ENCODE measurements around the gene NRIP1.

The NRIP1 gene

GRCh38 chr21:15065392-15066122 is 757 bp upstream of the NRIP1 start:
- in situ Hi-C loops (cut with HindIII; ENCODE audit: low sequenced_read_pairs) = no loop called here

DNA sequence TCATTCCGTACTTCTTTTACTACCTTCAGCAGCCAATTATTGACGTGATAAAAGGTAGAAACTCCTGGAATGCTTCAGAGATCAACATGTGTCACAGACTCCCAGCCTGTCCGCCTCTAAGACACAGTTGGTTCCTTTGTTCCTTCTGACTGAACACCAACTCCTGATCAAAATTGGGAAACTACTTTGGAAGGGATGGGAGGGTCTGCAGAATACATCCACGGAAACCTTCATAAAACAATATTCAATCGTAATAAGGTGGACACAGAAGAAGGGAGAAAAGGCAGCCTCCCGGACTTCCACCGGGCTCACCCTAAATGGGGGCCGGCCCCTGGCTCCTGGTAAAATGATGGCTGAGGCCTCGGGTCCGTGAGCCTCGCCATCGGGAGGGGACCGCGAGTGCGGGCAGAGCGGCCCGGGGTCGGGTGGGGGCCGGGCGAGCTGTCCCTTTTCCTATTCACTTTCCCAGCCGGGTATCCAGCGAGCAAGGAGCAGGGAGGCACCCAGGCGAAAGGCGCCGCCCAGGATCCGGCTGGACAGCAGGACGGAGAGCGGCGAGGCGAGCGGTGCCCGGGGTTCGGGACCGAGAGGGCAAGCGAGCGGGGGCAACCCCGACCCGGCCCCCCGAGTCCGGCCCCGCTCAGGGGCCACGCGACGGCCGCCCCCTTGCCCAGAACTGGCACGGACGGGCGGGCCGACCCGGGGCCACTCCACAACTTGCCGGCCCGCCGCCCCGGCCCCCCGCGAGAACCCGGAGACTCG is 805 bp downstream of the NRIP1 start:
- in situ Hi-C loops (cut with HindIII; ENCODE audit: low sequenced_read_pairs) = no loop called here

- in situ Hi-C loops (cut with HindIII; ENCODE audit: low sequenced_read_pairs) = no loop called here
Observed at GRCh38 chr21:15063081-15063813, 1.6 kb downstream of the NRIP1 start.

DNA sequence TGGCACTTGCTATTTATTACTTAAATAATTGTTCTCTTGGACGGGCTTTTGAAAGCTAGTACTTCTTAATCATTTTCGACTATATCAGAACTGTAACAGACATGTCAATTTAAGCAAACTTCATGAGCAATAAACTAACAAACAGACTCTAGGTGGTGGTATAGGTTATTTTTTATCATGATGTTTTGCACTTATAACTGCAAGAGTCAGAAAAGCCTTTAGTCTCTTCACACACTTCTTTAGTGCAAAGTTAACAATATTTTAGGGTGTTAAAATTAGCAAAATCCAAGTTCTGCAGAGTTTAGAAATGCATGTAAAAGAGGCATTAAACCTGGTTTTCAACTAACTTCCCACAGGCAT is 2.2 kb downstream of the NRIP1 start:
- in situ Hi-C loops (cut with HindIII; ENCODE audit: low sequenced_read_pairs) = no loop called here

- in situ Hi-C loops (cut with HindIII; ENCODE audit: low sequenced_read_pairs) = no loop called here
Observed at GRCh38 chr21:15061747-15062605, 2.8 kb downstream of the NRIP1 start.

DNA sequence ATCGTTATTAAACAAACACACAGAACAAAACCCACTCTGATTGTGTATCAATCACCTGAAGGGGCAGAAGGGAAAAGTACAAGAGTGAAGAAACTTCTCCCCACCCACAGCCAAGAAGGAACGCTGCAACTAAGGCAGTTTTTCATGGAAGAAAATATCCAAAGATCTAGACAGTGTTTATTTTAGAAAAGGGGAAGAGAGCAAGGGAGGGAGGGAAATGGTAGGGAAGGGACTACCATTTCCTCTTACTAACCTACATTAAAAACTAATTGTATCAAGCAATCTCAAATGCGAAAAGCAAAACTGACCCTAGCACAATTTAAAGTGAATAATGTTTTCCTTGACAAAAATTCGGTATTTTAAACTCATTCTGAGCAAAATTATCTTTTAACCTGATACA is 3.5 kb downstream of the NRIP1 start:
- in situ Hi-C loops (cut with HindIII; ENCODE audit: low sequenced_read_pairs) = no loop called here

DNA sequence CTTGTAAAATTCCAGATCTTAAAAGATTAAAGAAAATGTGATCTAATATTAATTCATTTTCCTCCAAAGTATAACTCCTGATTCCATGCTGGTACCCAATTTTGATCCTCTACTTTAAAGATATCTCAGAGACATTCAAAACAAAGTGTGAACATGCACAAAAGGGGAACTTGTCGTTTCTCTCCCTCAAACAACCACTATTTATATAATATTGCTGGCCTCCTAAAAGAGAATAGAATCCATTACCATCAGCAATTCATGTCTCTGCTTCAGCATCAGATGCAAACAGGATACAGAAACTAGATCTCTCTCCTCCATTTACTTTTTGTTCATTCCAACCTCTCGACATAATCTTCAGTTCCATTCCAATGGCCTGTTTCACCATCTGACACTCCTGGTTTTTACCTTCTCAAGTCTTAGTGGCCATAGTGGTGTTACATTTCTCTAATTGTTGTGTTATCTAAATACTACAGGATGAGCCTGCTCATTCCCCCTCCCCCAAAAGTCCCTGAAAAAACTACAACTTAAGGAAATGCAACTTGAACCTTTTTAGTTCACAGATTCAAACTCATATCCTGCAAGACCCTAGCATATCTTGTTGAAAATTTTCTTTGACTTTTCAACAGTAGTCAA is 4.1 kb downstream of the NRIP1 start:
- in situ Hi-C loops (cut with HindIII; ENCODE audit: low sequenced_read_pairs) = no loop called here

GRCh38 chr21:15059397-15059796 is 5.4 kb downstream of the NRIP1 start:
- in situ Hi-C loops (cut with HindIII; ENCODE audit: low sequenced_read_pairs) = loop anchor here (5.0 kb wide), 1 partner anchor 47 kb away; no protein-coding TSS in a partner anchor

DNA sequence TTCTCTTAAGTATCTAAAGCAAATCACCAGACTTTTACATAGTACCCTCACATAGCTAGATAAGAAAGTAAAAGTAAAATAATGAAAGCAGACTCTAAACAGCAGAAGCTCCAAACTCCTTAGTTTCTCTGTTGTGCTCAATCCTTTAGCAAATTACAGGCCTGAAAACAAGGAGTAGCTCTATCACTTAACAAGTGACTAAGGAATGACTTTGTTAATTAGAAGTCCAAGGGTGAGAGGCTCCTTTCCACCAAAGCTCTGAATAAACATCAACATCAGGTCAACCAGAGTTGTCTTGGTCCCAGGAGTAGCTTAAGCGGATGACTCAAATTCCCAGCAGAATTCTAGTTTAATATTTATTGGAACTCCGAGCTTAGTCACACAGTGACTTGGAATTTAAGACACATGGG is 5.9 kb downstream of the NRIP1 start:
- in situ Hi-C loops (cut with HindIII; ENCODE audit: low sequenced_read_pairs) = loop anchor here (5.0 kb wide), 1 partner anchor 47 kb away; no protein-coding TSS in a partner anchor

GRCh38 chr21:15057285-15057684 is 7.5 kb downstream of the NRIP1 start:
- in situ Hi-C loops (cut with HindIII; ENCODE audit: low sequenced_read_pairs) = loop anchor here (5.0 kb wide), 1 partner anchor 45 kb away; no protein-coding TSS in a partner anchor

GRCh38 chr21:15054606-15055239 is 10.1 kb downstream of the NRIP1 start:
- in situ Hi-C loops (cut with HindIII; ENCODE audit: low sequenced_read_pairs) = loop anchor here (5.0 kb wide), 1 partner anchor 42 kb away; no protein-coding TSS in a partner anchor

DNA sequence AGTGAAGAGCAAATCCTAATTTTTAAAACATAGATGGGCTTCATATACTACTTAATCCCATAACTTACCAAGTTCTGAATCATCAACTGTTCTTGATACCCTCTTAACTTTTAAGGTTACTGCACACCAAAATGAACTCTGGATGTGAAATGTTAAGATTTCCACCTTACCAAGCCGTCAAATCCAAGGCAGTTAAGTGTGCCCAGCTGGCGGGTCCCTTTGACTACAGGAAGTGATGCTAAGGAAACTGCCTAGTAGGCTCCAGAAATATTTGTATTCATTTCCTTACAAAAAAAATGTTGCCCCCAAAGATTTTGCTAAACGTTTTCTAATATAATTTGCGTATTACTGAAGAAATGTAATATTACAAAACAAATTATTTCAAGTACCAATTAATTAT is 10.7 kb downstream of the NRIP1 start:
- in situ Hi-C loops (cut with HindIII; ENCODE audit: low sequenced_read_pairs) = no loop called here

- in situ Hi-C loops (cut with HindIII; ENCODE audit: low sequenced_read_pairs) = no loop called here
Observed at GRCh38 chr21:15053500-15053899, 11.3 kb downstream of the NRIP1 start.

DNA sequence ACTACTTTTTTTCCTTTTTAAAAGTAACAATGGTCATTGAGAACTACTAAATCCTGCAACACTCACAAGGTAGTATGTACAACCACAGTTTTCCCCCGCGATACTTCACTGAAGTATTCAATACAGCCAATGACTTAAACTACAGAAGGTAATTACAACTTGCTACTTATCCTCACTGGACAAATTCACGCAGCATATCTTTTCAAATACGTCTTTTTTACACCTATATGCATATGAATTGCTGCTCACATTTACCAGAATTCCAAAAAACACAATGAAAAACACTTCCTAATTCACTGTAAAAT is 12.4 kb downstream of the NRIP1 start:
- in situ Hi-C loops (cut with HindIII; ENCODE audit: low sequenced_read_pairs) = no loop called here

DNA sequence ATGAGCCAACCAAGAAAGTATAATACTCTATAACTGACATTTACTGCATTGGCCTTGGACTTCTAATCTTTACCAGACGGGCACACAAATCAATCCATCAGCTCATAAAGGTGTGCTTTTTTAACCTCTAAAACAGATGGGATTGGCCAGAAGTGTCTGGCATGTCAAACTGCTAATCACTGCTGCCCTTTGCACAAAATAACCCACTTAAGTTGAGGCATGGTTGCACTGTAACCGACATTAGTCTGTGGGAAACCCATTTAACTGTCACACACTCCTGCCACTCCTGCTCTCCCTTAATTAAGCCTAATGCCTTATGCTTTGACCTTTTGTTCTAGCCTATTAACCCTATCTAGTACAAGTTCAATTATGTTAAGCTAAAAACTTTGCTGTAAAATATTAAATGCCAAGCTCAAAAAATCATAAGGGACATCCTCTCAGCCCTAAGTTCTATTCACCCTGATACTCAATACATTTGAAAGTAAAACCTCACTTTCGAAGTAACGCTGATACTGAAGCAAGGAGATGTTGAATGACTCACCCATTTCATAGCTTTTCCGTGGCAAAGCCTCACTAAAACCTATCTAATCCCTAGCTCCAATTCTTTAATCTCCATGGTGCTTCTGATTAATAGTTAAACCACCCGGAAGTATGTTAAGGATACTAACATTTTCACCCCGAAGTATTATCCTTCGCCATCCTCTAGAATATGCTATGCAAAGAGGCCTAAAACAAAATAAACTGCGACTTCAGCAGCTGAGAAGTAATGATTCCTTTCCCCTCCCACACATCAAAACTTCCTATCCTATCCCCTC is 12.9 kb downstream of the NRIP1 start:
- in situ Hi-C loops (cut with HindIII; ENCODE audit: low sequenced_read_pairs) = no loop called here

DNA sequence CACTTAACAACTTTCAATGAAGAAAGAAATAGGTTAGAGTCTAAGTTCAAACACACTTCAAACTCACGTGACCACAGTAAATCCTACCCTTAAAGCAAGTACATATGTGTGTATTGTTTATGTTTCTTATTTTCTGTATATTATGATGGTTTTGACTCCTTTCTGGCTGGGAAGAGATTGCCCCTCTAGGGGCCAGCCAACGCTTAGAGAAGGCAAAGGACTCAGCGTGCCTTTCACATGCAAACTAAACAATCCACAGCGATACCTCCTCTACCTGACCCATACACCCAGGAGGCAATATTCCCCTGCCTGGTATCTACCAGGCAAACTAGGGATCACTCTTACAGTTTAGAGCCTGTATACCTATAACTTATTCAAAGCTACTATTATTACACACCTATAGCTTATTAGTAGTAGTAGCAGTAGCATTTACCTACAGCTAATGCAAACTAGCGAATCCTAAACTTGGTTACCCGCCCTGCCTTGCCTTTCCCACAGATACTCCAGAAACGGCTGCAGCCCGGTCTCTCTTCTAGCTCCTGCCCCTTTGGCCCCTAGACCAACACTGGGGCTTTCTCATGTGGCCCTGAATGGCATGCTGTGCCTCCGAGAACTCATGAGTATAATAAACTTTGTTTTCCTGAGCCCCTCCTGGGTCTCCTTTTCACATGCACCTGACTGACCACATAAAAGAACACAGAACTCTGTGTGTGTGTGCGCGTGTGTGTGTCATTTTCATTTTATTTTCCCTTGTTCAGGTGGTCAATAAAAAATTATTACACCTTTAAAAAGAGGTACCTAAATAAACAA is 14.0 kb downstream of the NRIP1 start:
- in situ Hi-C loops (cut with HindIII; ENCODE audit: low sequenced_read_pairs) = no loop called here

DNA sequence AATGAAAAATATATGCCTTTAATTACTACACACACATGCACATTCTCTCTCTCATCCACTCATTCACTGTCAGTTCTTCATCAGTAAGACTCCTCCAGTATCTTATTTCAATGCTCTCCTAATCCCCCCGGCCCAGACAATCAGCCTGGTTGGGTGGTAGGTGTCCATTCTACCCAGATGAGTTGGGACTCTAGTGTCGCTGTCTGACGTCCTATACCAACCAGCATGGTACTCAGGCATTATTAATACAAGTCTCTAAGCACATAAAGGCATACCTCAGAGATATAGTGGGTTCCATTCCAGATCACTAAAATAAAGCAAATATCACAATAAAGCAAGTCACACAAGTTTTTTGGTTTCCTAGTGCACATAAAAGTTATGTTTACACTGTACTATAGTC is 19.8 kb downstream of the NRIP1 start:
- in situ Hi-C loops (cut with HindIII; ENCODE audit: low sequenced_read_pairs) = loop anchor here (5.0 kb wide), 1 partner anchor 78 kb away; no protein-coding TSS in a partner anchor

DNA sequence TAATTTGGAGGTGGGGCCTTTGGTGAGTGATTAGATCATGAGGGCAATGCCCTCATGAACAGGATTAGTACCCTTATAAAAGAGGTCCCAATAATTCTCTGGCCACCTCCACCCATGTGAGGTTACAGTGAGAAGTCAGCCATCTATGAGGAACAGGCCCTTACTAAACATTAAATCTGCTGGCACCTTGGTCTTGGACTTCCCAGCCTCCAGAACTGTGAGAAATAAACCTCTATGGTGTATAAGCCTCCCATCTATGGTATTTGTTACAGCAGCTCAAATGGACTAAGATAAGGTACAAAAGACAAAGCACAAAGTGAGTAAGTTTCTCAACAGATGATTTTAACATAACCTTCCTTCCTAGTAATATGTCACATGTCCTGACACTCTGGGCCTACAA is 22.3 kb downstream of the NRIP1 start:
- in situ Hi-C loops (cut with HindIII; ENCODE audit: low sequenced_read_pairs) = no loop called here
